Left renal cortex interstitium (tissue), 4 donors: ENCODE results near the gene SLC13A2. TPM values are rescaled to one million over a fixed set of nuclear protein-coding genes. Genes with fewer than 3 reads are reported as not detected.

Experiments used
- DNase-seq, 4 donors: peaks; one replicate each; pipeline ENCODE4 v3.0.0-alpha.2; 2013; ENCODE audit warnings: low read depth in 4 of 4, low spot score in 2 of 4, missing footprints in 1 of 4
- polyA plus RNA-seq, 4 donors: library from polyadenylated mRNA; unstranded; fragments of 120-200 nt; gene quantifications; one replicate each; pipeline ENCODE4 v1.2.1, GENCODE V29; 2013; ENCODE audit not compliant: insufficient read length in 4 of 4

SLC13A2 gene
- polyA plus RNA-seq, 4 donors: 6.0 to 19.3 (median 14.6) TPM

DNA sequence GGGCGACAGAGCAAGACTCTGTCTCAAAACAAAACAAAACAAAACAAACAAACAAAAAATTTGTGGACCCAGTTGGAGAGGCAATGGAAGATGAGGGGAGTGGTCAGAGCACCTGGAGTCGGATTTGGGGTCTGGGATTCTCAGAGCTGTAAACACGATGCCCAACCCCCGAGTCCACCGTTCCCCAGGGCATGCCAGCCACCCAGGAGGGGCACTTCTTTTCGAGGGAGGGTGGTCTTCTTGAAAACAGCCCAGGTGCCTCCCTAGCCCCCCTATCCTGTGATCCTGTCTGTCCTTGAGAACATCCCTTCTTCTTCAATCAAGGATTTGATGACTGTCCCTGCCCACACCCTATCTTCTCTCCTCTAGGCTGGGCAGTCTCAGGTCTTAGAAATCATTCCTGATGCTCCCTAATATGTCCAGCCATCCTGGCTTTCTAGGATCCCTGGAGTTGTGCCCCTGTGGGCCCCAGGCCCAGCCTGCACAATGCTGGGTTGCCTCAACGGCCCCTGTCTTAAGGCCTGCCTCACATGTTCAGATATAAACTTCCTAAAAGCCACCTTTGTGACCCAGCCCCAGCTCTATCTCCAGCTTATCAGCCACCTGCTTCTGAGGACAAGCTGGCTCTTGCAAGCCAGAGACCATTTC lies 3.1 kb upstream of the SLC13A2 start:
- DNase-seq: no peak

DNA sequence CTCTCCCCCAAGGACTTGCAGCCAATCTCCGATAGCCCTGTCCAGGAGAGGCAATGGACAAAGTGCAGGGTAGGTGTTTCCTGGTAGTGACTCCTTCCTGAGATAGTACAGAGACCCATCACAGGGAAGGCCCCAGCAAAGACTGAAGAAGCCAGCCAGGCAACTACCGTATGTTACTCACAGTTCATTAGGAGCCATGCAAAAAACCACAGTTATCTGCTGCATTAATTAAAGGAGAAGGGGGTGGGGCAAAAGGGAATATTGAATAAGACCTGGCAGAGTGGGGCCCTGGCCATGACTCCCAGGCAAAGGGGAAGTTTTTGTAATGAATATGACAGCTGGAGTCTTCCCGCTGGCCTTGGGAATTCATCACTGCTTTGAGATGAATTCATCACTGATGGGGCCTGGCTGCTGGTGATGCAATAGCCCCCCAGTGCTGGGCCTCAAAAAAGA lies 2.5 kb upstream of the SLC13A2 start:
- no peak for DNase-seq

DNA sequence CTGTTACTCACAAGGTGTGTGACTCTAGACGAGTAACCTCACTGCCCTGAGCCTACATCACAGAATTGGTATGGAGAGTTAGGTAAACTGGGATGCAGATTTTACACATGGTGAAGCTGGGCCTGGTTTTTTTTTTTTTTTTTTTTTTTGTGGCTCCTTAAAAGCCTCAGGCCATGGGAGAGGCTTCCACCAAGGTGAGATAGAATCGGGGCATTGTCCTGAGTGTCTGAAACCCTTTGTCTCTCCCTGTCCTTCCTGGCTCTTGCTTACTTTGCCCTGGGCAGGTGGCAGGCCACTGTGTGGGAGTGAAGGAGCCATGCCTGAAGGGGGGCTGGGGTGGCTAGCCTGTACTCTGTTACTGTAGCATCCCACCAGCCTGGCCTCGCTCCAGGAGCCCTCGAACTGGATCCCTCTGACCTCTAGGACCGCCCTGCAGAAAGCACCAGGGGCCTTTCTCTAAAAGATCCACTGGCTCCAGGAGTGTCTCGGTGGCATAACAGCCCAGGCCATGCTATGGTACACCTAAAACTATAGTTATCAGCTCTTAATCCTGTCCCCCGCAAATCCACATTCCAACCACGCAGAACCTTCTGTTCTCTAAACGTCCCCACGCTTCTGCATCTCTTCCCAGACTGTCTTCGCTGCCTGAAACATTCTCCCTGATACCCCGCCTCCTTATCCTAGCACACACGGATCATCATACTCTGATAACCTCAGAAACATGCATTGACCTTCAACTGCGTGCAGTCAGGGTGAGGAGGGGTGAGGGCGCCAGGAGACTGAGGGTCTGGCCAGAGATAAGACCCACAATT lies 1.7 kb upstream of the SLC13A2 start:
- DNase-seq: no peak

DNA sequence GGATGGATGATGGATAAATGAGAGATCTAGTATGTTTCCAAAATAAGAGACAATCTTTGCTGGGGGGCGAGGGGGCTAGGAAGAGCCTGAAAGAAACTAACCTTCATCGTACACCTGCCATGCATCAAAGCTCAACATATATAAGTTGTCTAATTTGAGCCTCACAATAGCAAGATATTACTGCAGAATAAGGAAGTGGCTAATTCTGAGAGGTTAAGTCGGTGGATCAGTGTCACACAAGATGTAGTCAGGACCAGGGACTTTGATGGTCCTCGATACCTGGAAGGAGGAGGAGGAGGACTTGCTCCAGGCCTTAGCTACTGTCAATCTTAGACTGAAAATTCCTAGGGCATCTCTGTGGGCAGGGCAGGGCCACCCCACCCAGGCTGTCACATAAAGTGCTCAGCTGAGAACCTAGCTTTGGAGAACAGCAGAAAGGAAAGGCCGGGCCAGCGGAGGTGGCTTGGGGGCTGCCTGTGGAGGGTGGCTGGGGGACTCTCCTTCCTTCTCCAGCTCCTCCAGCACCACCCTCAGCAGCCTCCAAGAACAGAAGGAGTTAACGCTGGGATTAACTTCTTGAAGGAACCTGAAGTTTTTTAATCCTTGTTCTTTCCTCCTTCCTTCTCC lies 460 bp upstream of the SLC13A2 start:
- DNase-seq: no peak

DNA sequence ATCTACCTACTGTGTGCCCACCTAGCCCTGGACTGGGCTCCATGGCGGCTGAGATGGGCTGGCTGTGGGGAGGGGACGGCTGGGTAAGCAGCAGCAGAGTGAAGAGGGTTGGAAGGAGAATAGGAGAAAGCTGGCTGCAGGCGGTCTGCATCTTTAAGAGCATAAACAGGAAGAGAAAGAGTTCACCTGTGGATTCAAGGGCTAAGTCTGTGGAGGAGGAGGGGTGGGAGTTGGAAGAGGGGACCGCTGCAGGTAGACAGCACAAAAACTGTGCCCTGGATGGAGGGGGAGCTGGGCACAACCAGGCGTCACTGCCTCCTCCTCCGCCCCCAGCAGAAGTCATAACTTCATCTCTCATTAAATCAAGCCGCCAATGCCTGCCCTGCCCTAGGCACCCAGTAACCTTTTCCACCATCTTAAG lies 677 bp downstream of the SLC13A2 start:
- no peak for DNase-seq

DNA sequence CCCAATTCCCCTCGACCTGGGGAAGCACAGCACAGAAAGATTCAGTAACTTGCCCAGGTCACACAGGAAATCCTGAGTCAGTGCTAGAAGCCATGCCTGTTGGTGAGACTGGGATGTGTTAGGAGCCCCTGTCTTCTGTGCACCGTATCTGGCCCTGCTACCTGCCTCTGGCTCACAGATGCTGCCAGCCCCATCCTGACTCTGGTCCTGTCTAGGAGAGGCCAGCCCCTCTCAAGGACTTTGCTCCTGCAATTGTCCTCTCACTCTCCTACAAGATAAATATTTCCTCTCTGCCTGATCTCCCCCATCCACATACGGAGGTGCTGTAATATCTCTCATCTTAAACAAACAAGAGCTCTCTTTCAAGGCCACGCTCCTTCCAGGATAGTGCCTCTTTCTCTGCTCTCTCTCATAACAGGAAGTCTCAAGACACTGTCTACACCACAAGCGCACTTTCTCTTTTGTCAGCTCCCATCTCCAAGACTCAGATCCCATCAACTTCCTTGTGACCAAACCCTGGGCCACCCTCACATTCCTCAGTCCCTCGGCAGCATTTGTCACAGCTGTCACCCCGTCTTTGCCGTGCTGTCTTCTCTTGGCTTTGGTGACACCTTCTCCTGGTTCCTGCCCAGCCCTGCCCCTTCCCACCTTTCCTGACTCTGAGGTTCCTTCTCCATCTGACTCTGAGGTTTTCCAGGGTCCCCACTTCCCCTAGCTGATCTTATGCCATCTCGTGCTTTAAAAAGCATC lies 1.9 kb downstream of the SLC13A2 start:
- DNase-seq: no peak

DNA sequence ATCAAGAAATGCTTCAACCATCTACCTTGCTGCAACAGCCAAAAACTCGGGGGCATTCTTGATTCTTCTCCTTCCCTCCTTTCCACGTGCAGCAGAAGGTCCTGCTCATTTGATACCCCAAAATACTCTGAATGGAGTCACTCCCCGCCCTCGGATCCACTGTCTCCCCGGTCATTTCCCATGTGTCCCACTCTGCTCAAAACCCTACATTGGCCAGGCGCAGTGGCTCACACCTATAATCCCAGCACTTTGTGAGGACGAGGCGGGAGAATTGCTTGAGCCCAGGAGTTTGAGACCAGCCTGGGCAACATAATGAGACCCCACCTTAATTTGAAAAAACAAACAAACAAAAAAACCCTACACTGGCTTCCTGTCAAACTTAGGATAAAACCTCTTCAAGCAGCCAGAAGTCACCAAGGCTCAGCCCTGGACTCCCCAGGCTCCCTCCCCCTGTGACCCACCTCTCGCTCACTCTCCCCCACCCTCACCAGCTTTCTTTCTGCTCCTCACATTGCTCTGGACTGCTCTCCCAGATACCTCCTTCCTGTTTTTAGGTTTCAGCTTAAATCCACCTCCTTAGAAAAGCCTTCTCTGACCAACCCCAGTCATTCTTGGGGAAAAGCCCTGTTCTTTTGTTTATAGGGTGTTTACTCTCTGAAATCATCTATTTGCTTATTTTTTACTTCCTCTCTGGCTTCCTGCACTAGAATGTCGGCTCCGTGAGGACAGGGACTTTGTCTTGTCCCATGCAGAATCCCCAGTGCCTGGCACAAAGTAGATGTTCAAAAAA lies 2.8 kb downstream of the SLC13A2 start:
- DNase-seq: no peak

DNA sequence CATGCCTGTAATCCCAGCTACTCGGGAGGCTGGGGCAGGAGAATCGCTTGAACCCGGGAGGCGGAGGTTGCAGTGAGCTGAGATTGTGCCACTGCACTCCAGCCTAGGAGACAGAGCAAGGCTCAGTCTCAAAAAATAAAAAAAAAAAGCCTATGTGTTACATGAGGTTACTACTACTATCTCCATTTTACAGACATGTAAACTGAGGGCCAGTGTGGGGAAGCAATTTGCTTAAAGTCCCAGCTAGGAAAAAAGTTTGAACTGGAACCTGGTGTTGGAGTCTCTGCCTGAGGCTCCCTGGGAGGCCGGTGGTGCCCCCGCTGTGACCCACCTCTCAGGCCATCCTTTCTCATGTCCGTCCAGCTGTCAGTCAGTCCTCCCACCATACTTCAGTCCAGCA lies 4.5 kb downstream of the SLC13A2 start:
- DNase-seq: no peak

DNA sequence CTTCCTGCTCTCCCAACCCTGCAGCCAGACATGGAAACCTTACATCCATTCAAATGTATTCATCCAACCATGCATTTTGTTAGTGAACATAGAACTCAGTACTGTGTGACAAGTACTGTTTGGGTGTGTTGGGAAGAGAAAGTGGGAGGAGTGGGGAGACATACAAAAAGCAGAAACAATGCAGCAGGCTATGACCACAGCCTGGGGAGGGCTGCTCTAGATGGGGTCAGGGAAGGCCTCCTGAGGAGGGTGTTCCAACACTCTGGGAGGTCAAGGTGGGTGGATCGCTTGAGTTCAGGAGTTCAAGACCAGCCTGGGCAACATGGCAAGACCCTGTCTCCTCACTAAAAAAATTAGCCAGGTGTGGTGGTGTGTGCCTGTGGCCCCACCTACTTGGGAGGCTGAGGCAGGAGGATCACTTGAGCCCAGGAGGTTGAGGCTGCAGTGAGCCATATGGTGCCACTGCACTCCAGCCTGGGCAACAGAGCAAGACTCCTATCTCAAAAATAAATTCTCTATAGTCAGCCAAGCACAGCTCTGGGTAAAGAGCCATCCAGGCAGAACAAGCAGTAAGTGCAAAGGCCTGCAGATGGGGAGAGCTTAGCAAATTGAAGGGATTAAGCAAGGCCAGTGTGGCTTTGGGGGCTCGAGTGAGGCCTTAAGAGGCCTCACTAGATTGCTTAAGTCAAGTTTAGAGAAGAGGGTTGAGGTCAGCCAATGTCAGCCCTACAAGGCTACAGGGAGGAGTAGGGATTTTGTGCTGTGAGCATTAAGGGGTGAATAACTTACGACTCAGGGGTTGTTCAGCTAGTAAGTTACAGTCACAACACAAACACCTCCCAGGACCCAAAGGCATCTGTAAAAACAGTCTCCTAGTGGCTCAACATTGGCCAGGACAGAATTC lies 5.5 kb downstream of the SLC13A2 start:
- DNase-seq: no peak

DNA sequence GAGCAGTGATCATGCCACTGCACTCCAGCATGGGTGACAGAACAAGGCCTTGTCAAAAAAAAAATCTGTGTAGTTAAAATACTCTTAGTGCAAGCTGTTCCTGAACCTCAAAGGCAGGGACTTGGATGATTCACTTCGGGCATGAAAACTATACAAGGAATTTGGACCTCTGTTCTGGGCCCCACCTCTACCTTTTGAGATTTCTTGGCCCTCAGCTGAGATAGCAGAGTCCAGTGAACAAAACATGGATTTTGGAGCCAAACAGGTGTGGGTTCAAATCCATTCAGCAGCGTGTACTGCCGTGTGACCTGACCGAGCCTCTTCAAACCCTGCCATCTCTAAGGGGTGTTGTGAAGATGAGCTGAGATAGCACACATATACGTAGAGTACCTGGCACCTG lies 6.8 kb downstream of the SLC13A2 start:
- no peak for DNase-seq

DNA sequence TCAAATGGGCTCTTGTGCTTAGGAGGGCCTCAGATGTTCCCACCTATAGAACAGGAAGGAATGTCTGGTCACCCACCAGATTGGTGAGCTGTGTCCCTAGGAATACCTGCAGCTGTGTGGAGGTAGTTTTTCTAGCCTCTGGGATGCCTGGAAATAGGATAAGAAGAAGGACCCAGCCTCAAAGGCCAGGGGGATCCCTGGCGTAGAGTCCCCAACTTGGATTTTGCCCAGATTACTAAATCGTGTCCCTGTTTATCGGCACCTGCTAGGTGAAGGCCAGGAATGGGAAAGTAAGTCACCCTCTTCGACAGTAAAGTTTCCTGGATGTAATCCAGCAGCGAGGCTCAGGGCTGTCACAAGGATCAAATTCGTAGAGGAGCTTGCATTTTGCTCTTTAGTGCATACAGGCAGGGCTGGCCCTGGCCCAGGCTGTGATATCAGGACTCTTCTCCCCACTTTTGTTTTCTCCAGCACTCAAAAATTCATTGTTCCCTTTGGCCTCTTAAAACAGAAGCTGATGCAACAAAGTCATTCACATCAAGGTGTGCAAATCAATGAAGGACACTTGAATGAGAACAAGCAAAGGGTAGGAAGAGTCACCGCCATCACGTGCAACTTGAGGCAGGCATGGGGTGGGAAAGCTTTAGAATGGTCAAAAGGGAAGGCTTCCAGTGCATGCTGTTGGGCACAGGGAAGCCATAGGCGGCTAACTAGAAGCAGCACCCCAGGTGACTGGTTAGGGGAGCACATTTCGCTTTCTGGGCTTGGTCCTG lies 7.5 kb downstream of the SLC13A2 start:
- DNase-seq: no peak

DNA sequence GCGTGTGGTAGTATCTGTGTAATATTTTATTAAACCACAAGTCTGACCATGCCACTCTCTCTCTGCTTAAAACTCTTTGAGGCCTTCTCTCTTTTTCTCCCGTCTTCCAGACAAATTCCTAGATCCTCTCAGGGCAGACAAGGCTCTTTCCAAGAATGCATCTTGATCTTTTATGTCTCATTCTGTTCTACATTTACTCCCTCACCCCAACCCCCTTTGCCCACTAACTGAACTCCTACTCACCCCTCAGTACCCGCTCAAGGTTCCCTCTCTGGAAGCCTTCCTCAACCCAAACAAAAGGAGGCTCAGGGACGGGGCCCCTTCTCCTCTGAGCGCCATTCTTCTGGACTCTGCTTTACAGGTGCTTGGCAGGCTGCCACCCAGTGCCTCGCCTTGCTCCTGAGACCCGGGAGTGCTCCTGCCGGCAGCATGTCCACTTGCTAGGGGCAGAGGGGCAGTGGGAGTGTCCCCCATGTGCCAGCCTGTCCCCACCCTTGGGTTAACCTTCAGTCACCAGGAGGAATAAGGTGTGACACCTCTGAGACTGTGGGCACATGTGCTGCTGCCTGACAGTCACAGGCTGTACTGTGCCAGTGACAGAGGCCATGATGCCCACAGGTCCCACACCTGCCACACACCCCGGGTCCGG lies 9.2 kb downstream of the SLC13A2 start:
- no peak for DNase-seq

DNA sequence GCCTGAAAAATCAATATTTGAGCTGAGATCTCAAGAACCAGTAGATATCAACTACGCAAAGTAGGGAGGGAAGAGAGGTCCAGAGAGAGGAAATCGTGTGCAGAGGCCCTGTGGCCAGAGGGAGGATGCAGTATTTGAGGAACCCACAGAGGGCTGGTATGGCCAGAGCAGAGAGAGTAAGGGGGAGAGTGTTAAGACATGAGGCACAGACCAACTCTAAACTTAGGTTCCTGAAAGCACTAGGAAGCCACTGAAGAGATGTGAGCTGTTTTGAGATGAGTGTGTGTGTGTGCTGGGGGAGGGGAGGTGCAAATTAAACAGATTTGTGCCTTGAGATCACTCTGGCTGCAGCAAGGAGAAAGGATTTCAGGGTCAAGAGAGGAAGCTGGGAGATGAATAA lies 10.9 kb downstream of the SLC13A2 start:
- no peak for DNase-seq

DNA sequence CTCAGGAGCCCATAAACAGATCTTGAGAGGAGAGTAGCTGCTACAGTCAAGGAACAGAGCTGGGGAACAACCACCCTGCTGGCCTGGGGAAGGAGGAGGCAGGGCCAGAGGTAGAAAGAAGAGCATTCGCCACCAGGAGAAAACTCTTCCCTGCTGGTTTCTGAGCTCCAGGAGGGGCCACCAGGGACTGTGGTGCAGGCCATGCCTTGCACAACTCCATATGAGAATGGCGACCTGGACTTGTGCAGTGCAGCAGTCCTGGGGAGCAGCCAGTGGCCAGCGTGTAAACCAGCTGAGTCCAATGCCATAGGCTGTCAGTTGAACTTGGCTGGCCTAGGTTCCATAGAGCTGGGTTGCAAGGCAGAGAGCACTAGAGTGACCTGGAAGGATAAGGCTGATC lies 11.6 kb downstream of the SLC13A2 start:
- DNase-seq: no peak

DNA sequence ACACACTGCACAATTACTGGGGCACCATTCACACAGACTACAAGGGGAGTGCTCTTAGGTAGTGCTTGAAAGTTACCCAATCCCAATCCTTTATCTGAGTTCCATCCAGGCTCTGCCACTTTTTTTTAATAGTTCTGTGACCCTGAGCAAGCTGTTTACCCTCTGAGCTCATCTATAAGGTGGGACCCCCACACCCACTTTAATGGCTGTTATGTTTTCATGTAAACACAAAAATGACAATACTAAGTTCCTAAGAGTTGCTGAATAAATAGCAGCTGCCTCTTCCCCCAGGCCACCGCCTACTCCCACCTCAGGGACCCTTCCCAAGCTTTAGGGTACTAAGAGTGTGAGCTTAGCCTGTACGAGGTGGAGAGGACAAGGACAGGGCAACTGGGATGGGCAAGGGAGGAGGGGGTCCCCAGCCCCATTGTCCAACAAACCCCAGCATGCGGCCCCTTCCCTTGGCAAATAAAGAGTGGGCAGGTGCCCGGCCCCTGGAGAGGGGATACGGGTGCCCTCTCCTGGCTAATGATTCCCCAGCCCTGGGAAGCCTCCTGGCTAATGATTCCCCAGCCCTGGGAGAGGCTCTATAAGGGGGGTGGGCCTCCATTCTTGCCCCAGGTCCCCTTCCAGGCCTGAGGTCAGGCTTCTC lies 14.6 kb downstream of the SLC13A2 start:
- no peak for DNase-seq

DNA sequence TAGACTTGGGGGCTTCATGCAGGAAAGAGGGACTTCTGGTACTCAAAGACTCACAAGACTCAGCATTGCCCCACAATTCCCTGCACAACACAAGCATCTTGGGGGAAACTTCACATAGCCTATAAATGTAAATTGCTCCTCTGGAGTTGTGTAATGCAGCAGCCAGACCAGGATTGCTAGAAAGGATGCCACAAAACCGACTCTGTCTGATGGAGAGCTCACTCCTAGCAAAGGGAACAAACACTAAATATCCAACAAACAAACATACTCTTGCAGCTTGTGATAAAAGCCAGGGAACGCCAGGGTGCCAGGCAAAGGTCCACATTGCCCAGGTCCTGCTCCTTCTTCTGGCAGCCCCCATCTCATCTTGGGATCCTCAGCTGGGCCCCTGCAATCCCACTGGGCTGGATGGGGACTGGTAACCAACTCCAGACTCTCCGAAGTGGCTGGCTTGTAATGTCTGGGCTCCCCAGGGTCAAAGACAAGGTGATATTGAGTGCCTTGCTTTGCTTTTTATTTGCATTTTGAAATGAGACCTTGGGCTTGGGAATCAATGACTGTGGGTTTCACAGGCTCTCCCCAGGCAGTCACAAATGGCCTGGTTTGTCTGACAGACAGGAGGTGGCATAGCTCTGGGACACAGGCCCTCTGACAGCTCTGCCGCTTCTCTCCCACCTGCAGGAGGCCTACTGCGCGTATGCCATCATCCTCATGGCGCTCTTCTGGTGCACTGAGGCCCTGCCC lies 15.3 kb downstream of the SLC13A2 start:
- no peak for DNase-seq

DNA sequence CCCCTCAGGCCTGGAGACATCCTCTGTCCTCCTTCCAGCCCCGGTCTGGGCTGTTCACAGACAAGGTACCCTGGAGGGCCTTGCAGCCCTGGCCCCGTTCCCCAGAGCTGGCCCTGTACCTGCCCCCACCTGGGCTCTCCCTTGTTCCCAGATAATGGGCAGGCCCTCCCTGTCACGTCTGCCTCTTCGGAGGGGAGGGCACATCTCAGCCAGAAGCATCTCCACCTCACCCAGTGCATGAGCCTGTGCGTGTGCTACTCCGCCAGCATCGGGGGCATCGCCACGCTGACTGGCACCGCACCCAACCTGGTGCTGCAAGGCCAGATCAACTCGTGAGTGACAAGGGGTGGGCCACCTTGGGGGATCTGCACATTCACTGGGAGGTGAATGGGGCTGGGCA lies 17.8 kb downstream of the SLC13A2 start:
- no peak for DNase-seq
